NCI-H2171 treated with DMSO at 0.1 percent for 48 hours (cell line): ENCODE data around the gene NTN3.

Experiments used
- DNase-seq: peaks from one replicate; lab custom pipeline; 2025; lab: John Stamatoyannopoulos, UW

Gene NTN3

DNA sequence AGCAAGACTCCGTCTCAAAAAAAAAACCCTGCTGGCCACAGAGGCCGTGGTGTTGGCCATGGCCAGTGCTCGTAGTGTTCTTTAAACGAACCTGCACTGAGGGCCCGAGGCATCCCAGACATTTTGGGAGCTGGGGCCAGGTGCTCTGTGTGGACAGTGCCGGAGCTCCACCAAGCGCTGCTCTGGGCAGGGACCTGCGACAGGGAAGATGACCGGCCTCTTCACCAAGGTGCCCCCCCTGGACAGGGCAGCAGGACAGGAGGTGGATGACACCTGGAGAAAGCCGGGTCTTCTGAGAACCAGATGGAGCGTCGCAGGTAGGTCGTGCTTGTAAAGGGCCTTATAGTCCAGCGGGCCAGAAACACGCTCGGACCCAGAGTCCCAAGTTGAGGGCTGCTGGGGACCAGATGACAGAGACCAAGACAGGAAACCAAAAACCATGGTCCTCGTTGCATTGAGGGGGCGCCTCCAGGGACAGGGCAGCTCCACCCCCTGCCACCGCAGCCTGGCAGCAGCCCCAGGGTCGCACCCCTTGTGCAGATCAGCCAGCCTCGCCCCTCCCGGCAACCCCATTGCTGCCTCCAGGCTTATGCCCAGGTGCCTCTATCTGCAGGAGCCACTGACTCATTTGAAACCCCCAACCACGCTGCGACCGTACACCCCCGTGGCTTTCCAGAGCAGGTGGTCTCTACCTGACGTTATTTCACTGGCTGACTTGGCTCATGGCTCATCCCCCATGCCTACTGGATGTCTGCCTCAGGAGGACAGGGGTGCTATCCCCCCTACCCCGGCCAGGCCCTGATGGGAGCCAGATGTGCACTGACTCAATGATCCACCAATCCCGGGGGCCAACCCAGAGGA, 4.2 kb upstream of the NTN3 start:
- DNase-seq: peak; percentile 69

DNA sequence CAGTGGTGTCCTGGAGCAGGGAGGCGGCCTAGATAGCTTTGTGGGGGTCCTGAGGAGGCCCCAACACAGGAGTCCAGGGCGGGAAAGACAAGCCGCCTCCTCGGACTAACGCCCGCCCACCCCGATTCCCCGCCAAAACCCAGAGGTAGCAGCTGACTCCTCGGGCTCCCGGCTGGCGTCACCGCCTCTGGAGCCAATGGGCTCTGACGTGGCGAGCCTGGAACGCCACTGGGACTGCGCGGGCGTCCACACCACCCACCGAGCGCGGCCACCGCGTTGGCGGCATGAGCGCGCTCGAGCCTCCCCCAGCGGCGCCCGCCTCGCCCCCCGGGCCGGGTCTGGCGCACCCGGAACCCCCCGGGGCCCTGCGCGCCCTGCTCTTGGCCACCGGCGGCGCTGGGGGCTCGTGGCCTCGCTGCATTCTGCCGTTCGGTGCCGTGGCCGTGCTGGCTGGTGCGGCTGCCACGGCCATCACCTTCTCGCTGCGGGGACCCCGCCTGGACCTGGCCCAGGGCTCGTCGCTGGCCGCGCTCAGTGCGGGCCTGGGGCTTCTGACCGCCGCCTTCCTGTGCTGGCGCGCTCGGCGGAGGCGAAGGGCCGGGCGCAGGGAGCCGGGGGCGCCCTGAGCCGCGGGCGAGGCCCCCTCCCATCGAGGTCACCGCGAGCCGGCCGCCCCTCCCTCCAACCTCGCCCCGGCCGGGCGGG, 3.4 kb upstream of the NTN3 start:
- peak; percentile 84 for DNase-seq

DNA sequence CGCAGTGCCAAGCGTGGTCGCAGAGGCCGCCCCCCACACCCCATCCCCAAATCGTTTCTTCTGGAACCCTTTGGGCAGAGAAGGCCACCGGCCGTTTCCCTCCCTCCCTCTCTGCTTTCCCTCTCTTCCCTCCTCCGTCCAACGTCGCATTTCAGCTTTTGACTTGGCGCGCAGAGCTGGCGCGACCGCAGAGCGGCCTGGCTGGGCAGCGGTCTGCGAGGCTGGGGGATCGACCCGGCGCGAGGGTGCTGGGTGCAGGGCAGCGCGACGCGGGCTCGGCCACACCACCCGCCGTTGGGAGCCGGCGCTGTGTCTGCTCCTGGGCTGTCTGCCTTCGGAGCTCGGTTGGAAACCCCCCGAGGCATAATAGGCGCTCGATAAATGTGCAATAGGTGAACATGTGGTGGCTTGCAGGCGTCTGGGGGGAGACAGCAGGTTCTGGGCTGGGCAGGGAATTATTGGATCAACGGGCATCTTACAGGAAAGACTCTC, 2.8 kb upstream of the NTN3 start:
- peak; percentile 95 for DNase-seq

DNA sequence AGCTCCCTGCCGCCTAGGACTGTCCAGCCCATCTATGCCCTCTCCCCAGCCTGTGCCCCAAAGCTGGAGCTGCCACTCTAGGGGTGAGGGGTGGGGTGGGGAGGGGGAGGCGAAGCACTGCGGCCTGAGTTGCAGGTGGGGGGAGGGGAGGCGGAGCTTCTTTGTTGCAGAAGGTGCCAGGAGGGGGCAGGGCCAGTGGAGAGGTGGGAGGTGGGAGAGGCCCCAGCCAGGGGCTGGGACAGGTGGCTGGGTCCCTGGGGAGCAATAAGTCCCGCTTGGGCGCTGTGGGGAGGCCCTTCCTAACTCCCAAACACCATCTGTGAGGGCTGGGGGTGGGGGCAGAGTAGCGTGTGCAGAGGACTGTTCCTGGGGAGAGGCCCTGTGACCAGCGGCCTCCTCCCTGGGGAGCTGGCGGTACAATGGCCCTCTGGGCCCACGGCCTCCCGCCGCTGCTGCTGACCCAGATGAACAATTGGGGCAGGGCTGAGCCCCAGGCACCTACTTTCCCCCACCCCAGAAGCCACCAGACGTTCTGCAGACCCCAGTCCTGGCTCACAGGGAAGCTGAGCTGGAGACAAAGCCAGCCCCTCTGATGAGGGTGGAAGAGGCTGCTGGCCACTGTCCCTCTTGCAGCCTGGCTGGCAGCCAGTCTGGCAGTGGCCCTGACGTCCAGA, 2.2 kb upstream of the NTN3 start:
- peak; percentile 98 for DNase-seq

DNA sequence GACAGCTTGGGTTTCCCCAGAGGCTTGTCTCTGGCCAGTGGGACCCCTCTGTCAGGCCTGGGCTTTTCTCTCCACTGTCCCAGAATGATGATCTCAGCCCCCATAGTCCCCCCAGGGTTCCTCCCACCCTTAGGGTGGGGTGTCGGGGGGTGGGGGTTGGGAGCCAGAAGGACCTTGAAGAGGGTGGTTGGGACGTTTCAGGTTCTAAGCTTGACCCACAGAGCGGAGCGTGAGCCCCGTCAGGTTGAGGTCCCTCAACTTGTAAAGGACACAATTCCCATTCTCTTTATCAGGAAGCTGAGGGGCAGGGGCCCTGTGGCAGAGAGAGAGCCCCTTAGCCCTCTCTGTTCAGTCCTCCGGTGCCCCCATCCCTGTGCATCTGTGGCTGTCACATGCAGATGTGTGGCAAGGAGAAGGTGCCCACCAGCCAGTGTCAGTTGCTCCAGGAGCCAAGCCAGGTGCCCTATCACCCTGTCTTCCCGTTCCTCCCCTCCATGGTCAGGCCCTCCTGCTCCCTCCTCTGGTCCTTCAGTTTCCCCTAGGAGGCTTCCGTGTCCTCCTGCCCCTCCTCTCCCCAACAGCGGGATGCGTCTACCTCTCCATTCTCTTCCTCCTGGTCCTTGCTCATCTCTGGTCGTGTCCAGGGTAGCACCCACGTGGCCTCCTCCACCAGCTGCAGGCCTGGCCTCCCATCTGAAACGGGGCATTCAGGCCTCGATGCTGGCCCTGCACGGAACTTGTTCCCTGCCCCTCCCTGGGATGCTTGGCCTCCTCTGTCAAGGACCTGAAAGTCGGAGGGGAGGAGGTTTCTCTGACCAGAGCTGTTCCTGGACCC, 1.5 kb upstream of the NTN3 start:
- peak; percentile 54 for DNase-seq

DNA sequence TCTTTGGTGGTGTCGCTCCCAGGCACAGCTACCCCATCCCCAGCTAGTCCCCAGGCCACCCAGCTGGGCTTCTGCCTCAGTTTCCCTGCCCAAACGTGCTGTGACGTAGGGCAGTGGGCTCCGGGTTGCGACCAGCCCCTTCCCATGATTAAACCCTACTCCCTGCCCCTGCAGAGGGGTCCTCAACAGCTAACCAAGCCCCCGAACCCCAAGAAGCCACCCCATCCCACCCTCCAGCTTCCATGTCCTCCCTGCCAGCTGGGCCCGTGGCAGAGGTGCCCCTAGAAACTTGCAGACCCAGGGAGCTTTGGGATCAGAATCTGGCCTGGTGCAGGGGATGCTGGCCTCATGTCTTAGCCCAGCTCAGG, 879 bp upstream of the NTN3 start:
- no peak for DNase-seq

DNA sequence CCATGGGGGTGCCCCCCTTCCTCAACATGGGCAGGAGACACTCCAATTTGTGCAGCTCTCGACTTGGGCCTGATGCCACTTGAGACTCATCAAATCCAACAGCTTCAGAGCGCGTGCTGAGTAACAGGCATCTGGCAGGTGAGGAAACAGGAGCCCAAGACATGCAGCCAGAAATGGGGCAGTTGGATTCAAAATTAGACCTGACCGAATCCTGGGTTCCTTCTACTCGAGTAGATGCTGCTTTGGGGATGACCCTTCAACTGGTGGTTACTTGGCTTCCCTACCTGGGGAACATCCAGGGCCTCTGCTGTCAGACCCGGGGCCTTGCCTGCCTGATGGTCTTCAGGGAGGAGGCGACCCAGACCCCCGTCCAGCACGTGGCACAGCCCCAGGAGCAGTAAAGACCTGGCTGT, 488 bp upstream of the NTN3 start:
- DNase-seq: peak; percentile 92

DNA sequence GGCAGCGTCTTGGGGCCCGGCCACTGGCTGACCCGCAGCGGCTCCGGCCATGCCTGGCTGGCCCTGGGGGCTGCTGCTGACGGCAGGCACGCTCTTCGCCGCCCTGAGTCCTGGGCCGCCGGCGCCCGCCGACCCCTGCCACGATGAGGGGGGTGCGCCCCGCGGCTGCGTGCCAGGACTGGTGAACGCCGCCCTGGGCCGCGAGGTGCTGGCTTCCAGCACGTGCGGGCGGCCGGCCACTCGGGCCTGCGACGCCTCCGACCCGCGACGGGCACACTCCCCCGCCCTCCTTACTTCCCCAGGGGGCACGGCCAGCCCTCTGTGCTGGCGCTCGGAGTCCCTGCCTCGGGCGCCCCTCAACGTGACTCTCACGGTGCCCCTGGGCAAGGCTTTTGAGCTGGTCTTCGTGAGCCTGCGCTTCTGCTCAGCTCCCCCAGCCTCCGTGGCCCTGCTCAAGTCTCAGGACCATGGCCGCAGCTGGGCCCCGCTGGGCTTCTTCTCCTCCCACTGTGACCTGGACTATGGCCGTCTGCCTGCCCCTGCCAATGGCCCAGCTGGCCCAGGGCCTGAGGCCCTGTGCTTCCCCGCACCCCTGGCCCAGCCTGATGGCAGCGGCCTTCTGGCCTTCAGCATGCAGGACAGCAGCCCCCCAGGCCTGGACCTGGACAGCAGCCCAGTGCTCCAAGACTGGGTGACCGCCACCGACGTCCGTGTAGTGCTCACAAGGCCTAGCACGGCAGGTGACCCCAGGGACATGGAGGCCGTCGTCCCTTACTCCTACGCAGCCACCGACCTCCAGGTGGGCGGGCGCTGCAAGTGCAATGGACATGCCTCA, 773 bp downstream of the NTN3 start:
- peak; percentile 37 for DNase-seq

DNA sequence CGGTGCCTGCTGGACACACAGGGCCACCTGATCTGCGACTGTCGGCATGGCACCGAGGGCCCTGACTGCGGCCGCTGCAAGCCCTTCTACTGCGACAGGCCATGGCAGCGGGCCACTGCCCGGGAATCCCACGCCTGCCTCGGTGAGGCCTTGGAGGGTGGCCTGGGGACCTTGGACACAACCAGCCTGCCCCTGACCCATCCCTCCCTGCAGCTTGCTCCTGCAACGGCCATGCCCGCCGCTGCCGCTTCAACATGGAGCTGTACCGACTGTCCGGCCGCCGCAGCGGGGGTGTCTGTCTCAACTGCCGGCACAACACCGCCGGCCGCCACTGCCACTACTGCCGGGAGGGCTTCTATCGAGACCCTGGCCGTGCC, 1.4 kb downstream of the NTN3 start:
- DNase-seq: no peak

DNA sequence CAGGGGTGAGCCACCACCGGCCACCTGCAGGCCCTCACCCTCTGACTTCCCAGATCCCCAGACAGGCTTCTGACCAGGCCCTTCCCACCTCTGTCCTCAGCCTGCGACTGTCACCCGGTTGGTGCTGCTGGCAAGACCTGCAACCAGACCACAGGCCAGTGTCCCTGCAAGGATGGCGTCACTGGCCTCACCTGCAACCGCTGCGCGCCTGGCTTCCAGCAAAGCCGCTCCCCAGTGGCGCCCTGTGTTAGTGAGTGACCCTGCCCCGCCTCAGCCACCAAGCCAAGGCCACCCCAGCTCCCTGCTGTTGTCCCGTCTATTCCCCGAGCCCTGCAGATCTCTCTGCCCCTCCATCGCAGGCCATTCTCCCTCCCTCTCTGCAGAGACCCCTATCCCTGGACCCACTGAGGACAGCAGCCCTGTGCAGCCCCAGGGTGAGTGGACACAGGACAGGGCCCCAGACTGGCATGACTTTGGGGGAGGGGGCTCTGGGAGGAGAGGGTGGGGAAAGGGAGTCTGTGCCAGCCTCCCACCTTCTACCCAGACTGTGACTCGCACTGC, 1.9 kb downstream of the NTN3 start:
- no peak for DNase-seq

DNA sequence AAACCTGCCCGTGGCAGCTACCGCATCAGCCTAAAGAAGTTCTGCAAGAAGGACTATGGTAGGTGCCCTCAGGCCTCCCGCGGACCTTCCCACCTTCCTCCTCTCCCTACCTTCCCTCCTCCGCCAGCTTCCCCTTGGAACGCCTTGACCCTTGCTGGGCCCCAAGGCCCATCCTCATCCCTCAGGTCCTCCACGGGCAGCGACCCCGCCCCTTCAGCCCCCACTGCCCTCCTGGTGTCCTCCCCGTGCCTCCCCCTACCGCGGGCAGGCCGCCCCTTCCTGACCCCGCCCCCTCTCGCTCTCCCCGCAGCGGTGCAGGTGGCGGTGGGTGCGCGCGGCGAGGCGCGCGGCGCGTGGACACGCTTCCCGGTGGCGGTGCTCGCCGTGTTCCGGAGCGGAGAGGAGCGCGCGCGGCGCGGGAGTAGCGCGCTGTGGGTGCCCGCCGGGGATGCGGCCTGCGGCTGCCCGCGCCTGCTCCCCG, 2.4 kb downstream of the NTN3 start:
- DNase-seq: peak; percentile 20

DNA sequence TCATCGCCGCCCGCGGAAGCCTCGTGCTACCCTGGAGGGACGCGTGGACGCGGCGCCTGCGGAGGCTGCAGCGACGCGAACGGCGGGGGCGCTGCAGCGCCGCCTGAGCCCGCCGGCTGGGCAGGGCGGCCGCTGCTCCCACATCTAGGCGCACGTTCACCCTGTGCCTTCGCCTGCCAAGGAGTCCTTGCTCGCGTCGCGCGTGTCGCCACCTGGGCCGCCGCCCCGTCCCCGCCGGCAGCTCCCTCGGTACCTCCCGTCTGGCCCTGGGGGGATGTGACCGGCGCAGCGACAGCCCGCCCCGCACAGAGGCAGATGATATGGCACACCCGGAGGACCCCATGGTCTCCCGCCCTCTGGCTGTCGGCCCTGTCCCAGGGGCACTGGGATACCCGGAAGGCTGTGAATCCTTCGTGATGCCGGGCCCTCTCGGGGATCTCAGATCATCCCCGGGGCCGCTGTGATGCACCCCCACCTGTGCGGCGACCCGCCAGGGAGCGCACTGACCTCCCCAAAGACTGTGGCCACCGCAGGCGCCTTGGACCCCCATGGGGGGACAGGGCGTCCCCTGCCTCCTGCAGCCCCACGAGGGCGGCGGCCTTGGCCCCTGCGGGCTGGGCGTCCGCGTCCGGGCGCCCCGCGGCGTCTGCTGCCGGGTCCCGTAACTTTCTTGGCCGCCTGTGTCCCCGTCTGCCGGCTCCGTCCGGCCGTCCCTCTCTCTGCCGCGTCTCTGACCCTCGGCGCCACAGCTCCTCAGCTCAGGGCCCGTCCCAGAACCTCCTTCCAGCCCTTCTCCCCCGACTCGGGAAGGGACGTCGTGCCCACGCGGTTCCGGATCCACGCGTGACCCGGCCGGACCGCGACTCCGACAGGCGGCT, 3.1 kb downstream of the NTN3 start:
- peak; percentile 69 for DNase-seq

DNA sequence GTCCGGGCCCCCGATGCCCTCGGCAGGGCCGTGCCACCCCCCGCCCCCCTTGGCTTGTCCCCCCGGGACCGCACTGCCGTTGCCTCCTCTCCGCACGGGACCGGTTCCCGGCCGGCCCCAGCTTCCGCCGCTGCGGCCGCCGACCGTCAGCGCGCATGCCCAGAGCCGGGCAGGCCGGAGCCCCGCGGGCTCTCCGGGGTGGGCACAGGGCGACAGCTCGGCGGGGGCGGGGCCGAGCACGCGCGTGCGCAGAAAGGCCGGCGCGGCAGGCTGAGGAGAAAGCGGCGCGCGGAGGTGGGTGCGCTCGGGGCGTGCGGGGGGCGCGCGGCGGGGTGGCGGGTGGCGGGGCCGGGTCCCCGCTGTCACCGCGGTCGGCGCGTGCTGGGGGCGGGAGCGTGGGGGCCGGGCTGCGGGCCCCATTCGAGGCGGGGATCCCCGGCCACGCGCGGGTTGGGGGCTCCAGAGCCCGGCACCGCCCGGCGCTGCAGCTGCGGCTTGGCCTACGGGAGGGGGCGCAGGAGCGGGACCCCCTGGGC, 3.8 kb downstream of the NTN3 start, which contains the start of gene TBC1D24:
Gene TBC1D24, plus strand, starts transcription at position 251 of the 536 bp plus-strand sequence. CDS start 21,022 bp downstream, outside the sequence.
- peak; percentile 77 for DNase-seq

DNA sequence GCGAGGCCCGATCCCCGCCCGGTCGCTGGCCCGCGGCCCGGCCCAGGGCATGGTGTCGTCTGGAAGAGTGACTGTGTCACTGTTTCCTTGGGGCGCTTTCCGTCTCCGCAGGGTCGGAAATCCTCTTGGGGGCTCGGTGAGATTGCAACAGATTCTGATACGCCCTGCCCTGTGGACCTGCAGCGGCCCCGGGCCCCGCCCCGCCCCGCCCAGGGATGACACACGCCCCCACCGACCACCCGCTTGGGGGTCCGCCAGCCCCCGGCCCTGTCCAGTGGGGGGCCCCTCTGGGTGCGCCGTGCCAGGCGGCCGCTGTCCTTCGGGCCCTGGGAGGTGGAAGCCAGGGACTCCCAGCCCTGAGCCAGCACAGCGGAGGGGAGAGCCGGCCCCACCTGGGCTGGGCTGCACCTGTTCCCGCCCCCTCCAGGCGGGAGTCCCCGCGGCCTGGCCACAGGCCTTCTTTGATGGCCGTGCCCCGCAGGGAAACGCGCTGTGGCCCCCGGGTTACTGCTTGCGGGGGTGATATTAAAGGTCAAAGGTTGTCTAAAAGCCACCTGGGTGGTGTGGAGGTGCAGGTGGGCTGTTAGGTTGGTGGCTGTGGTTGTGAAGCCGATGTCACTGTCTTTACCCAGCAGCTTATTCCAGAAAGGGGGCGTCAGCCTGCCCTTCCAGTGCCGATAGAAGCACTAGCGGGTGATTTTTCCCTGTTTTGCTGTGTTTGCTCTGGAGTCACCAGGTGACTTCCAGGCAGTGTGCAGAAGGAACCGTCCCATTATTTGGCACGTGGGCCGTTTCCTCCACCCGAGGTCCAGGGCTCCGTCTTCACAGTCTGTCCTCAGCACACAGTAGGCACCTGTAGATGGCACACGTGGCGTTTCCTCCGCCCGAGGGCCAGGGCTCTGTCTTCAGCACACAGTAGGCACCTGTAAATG, 4.6 kb downstream of the NTN3 start:
- DNase-seq: peak; percentile 29

DNA sequence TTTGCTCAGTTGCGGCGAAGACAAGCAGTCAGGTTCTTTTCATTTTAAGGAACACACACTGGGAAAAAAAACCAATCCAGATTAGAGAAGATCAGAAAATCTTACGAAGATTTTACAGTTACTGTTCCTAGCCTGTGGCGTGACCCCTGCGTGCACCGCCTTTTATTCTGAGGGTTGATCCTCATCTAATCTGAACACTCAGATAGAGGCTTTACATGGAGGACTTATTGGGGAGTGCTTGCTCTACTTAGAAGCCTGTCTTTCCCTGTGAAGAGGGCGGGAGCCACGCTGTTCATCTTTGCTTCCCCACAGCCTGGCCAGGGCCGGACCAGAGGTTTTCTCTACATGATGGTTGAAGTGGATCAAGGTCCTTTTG, 5.2 kb downstream of the NTN3 start:
- DNase-seq: no peak

DNA sequence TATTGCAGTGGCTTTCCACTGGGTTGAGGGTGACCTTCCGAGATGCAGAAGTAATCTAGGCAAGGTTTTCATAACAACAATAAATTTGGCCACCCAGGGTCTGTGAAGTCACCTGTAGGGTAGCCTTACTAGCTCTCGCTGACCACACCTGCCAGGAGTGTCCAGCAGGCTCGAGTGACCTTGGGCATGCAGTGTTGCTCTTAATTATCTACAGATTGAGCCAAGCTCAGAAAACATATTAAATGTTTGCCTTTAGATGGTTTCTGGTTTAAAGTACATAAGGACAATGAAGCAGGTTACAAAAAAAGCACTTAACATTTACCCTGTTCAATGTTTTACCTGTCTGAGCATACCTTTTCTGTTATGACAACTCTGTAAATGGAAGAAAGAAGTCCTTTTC, 5.6 kb downstream of the NTN3 start:
- no peak for DNase-seq

DNA sequence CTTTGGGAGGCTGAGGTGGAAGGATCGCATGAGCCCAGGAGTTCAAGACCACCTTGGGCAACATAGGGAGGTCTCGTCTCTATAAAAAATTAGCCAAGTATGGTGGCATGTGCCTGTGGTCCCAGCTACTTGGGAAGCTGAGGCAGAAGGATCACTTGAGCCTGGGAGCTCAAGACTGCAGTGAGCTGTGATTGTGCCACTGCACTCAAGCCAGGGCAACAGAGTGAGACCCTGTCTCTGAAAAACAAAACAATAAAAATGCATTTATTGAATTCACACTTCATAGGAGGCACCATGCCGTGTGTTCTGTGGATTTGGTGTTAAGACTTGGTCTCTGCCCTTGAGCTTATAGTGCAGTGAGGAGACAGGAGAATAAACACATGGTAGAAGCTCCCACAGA, 6.2 kb downstream of the NTN3 start:
- no peak for DNase-seq

DNA sequence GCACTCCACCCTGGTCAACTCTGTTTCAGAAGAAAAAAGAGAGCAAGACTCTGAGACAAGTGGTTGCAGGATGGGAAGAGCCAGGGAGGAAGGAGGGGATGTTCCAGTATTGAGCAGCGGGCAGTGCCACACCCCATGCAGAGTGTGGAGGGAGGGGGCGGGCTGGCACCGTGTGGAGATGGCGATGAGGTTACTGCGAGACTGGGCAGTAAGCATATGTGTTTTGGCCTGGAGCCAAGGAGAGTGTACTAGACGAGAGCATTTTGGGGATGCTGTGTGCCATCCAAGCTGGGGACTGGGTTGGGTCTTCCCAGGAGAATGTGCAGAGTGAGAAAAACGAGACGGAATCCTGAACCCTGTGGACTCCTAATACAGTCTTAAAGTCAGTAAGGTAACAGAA, 7.2 kb downstream of the NTN3 start:
- peak; percentile 31 for DNase-seq
